ENCODE measurements around the gene PEX3. TPM values are rescaled to one million over a fixed set of nuclear protein-coding genes. Genes with fewer than 3 reads are reported as not detected.
"Not testable (repeated sequence)": the region's sequence is repeated elsewhere in the genome, so short reads cannot be mapped to it uniquely, and the experiment has no call there.

The PEX3 gene
- total RNA-seq, 1 experiment from 2014 or later, result 19.7 TPM

GRCh38 chr6:143468026-143468425, 17.4 kb downstream of the PEX3 start:
- DNase-seq (ENCODE audit: low read depth in 1 of 2, low spot score in 2 of 2), result no peak
- H3K27me3 ChIP-seq (replicated peaks), result no peaks in the 10 kb centered on the region
- no peak overlapping the region for H3K27ac ChIP-seq
- H3K4me1 ChIP-seq (replicated peaks), result no peaks in the 10 kb centered on the region
- H3K9me3 ChIP-seq (replicated peaks), result no peaks in the 10 kb centered on the region
- peaks cover 9% of the 10 kb centered on the region for H3K36me3 ChIP-seq
- H3K4me3 ChIP-seq, result no peak overlapping the region

GRCh38 chr6:143468823-143469222, 18.2 kb downstream of the PEX3 start:
- not testable (repeated sequence) for H3K27me3 ChIP-seq (replicated peaks); H3K4me1 ChIP-seq (replicated peaks); H3K36me3 ChIP-seq; H3K4me3 ChIP-seq; H3K9me3 ChIP-seq (replicated peaks); H3K27ac ChIP-seq; DNase-seq (ENCODE audit: low read depth in 1 of 2, low spot score in 2 of 2)

GRCh38 chr6:143471822-143472221, 21.2 kb downstream of the PEX3 start:
- Histone ChIP-seq H3K9me3 (replicated peaks) (no peaks in the 10 kb centered on the region), H3K36me3 (peaks cover 9% of the 10 kb centered on the region; the same call in 1 of the 2 replicates), H3K27ac (no peak overlapping the region), H3K4me1 (replicated peaks) (no peaks in the 10 kb centered on the region), H3K27me3 (replicated peaks) (no peaks in the 10 kb centered on the region), H3K4me3 (no peak overlapping the region)
- no peak for DNase-seq (ENCODE audit: low read depth in 1 of 2, low spot score in 2 of 2)

GRCh38 chr6:143476545-143476944, 25.9 kb downstream of the PEX3 start:
- Histone ChIP-seq H3K27me3 (replicated peaks) (no peaks in the 10 kb centered on the region), H3K4me3 (no peak overlapping the region), H3K4me1 (replicated peaks) (no peaks in the 10 kb centered on the region), H3K36me3 (0 out of 2 replicates have a peak, but pooled peaks cover 11% of the 10 kb centered on the region), H3K27ac (no peak overlapping the region), H3K9me3 (replicated peaks) (no peaks in the 10 kb centered on the region)
- no peak for DNase-seq (ENCODE audit: low read depth in 1 of 2, low spot score in 2 of 2)

- DNase-seq (ENCODE audit: low read depth in 1 of 2, low spot score in 2 of 2), result no peak
Measured at GRCh38 chr6:143478479-143479062, 28.0 kb downstream of the PEX3 start.

GRCh38 chr6:143482593-143482992, 32.0 kb downstream of the PEX3 start:
- Histone ChIP-seq H3K36me3 (0 out of 2 replicates have a peak, but pooled peaks cover 3% of the 10 kb centered on the region), H3K4me3 (no peak overlapping the region), H3K27me3 (replicated peaks) (no peaks in the 10 kb centered on the region), H3K9me3 (replicated peaks) (no peaks in the 10 kb centered on the region), H3K4me1 (replicated peaks) (no peaks in the 10 kb centered on the region), H3K27ac (no peak overlapping the region)
- DNase-seq (ENCODE audit: low read depth in 1 of 2, low spot score in 2 of 2), result no peak

More at GRCh38 chr6:143478479-143479062, 28.0 kb downstream of the PEX3 start:
- Histone ChIP-seq H3K4me1 (replicated peaks) (no peaks in the 10 kb centered on the region), H3K27me3 (replicated peaks) (no peaks in the 10 kb centered on the region), H3K36me3 (0 out of 2 replicates have a peak, but pooled peaks cover 7% of the 10 kb centered on the region), H3K9me3 (replicated peaks) (no peaks in the 10 kb centered on the region), H3K4me3 (no peak overlapping the region), H3K27ac (no peak overlapping the region)

- no peak overlapping the region for H3K4me3 ChIP-seq
- no peaks in the 10 kb centered on the region for H3K36me3 ChIP-seq
- no peaks in the 10 kb centered on the region for H3K27me3 ChIP-seq (replicated peaks)
- H3K9me3 ChIP-seq (replicated peaks), result no peaks in the 10 kb centered on the region
- H3K4me1 ChIP-seq (replicated peaks), result no peaks in the 10 kb centered on the region
- no peak for DNase-seq (ENCODE audit: low read depth in 1 of 2, low spot score in 2 of 2)
- no peak overlapping the region for H3K27ac ChIP-seq
Measured at GRCh38 chr6:143485967-143486366, 35.4 kb downstream of the PEX3 start.

- no peaks in the 10 kb centered on the region for H3K9me3 ChIP-seq (replicated peaks)
- H3K27me3 ChIP-seq (replicated peaks), result no peaks in the 10 kb centered on the region
- no peak overlapping the region for H3K4me3 ChIP-seq
- H3K27ac ChIP-seq, result no peak overlapping the region
- H3K36me3 ChIP-seq, result no peaks in the 10 kb centered on the region
- no peaks in the 10 kb centered on the region for H3K4me1 ChIP-seq (replicated peaks)
- DNase-seq (ENCODE audit: low read depth in 1 of 2, low spot score in 2 of 2), result no peak
Measured at GRCh38 chr6:143486752-143487151, 36.1 kb downstream of the PEX3 start.

- H3K27ac ChIP-seq, result no peak overlapping the region
- no peaks in the 10 kb centered on the region for H3K27me3 ChIP-seq (replicated peaks)
- H3K36me3 ChIP-seq, result peaks cover 7% of the 10 kb centered on the region; the same call in 1 of the 2 replicates
- no peak overlapping the region for H3K4me3 ChIP-seq
- H3K9me3 ChIP-seq (replicated peaks), result no peaks in the 10 kb centered on the region
- DNase-seq (ENCODE audit: low read depth in 1 of 2, low spot score in 2 of 2), result no peak
- no peaks in the 10 kb centered on the region for H3K4me1 ChIP-seq (replicated peaks)
Measured at GRCh38 chr6:143490244-143490643, 39.6 kb downstream of the PEX3 start.

GRCh38 chr6:143490775-143491174, 40.2 kb downstream of the PEX3 start:
- no peaks in the 10 kb centered on the region for H3K9me3 ChIP-seq (replicated peaks)
- H3K27ac ChIP-seq, result no peak overlapping the region
- no peaks in the 10 kb centered on the region for H3K4me1 ChIP-seq (replicated peaks)
- no peak overlapping the region for H3K4me3 ChIP-seq
- H3K36me3 ChIP-seq, result peaks cover 7% of the 10 kb centered on the region; the same call in 1 of the 2 replicates
- no peak for DNase-seq (ENCODE audit: low read depth in 1 of 2, low spot score in 2 of 2)
- no peaks in the 10 kb centered on the region for H3K27me3 ChIP-seq (replicated peaks)

GRCh38 chr6:143496974-143497373, 46.4 kb downstream of the PEX3 start:
- H3K27ac ChIP-seq, result no peak overlapping the region
- no peak for DNase-seq (ENCODE audit: low read depth in 1 of 2, low spot score in 2 of 2)

GRCh38 chr6:143498428-143498827, 47.8 kb downstream of the PEX3 start:
- Histone ChIP-seq H3K27ac (no peak overlapping the region), H3K4me3 (no peak overlapping the region), H3K27me3 (replicated peaks) (no peaks in the 10 kb centered on the region), H3K9me3 (replicated peaks) (no peaks in the 10 kb centered on the region), H3K4me1 (replicated peaks) (no peaks in the 10 kb centered on the region), H3K36me3 (peaks cover 26% of the 10 kb centered on the region)
- DNase-seq (ENCODE audit: low read depth in 1 of 2, low spot score in 2 of 2), result no peak

More at GRCh38 chr6:143496974-143497373, 46.4 kb downstream of the PEX3 start:
- Histone ChIP-seq H3K27me3 (replicated peaks) (no peaks in the 10 kb centered on the region), H3K4me1 (replicated peaks) (no peaks in the 10 kb centered on the region), H3K36me3 (peaks cover 20% of the 10 kb centered on the region; the same call in 1 of the 2 replicates), H3K4me3 (no peak overlapping the region), H3K9me3 (replicated peaks) (no peaks in the 10 kb centered on the region)

- peaks cover 27% of the 10 kb centered on the region for H3K36me3 ChIP-seq
- H3K4me3 ChIP-seq, result no peak overlapping the region
- H3K27me3 ChIP-seq (replicated peaks), result no peaks in the 10 kb centered on the region; the same call in 1 of the 2 replicates
- no peaks in the 10 kb centered on the region for H3K4me1 ChIP-seq (replicated peaks)
- no peak overlapping the region for H3K27ac ChIP-seq
- no peak for DNase-seq (ENCODE audit: low read depth in 1 of 2, low spot score in 2 of 2)
- no peaks in the 10 kb centered on the region for H3K9me3 ChIP-seq (replicated peaks)
Measured at GRCh38 chr6:143501851-143502250, 51.2 kb downstream of the PEX3 start.

GRCh38 chr6:143504369-143504768, 53.8 kb downstream of the PEX3 start:
- H3K4me3 ChIP-seq, result no peak overlapping the region
- no peaks in the 10 kb centered on the region for H3K4me1 ChIP-seq (replicated peaks)
- DNase-seq (ENCODE audit: low read depth in 1 of 2, low spot score in 2 of 2), result no peak
- H3K36me3 ChIP-seq, result peaks cover 24% of the 10 kb centered on the region
- no peak overlapping the region for H3K27ac ChIP-seq
- no peaks in the 10 kb centered on the region; the same call in 1 of the 2 replicates for H3K27me3 ChIP-seq (replicated peaks)
- no peaks in the 10 kb centered on the region for H3K9me3 ChIP-seq (replicated peaks)

GRCh38 chr6:143505111-143505510, 54.5 kb downstream of the PEX3 start:
- no peak overlapping the region for H3K27ac ChIP-seq
- no peak for DNase-seq (ENCODE audit: low read depth in 1 of 2, low spot score in 2 of 2)
- H3K27me3 ChIP-seq (replicated peaks), result no peaks in the 10 kb centered on the region; the same call in 1 of the 2 replicates
- peaks cover 24% of the 10 kb centered on the region for H3K36me3 ChIP-seq
- no peaks in the 10 kb centered on the region for H3K4me1 ChIP-seq (replicated peaks)
- H3K9me3 ChIP-seq (replicated peaks), result no peaks in the 10 kb centered on the region
- H3K4me3 ChIP-seq, result no peak overlapping the region

Measured in SJSA1 (cell line).